Measurements from ENCODE around the gene ZFYVE9. TPM values are rescaled to one million over a fixed set of nuclear protein-coding genes. Genes with fewer than 3 reads are reported as not detected.
"Not testable (repeated sequence)": the region's sequence is repeated elsewhere in the genome, so short reads cannot be mapped to it uniquely, and the experiment has no call there.

ZFYVE9 gene
- total RNA-seq, 1 donor from 2014 or later, result 11.1 TPM

DNA sequence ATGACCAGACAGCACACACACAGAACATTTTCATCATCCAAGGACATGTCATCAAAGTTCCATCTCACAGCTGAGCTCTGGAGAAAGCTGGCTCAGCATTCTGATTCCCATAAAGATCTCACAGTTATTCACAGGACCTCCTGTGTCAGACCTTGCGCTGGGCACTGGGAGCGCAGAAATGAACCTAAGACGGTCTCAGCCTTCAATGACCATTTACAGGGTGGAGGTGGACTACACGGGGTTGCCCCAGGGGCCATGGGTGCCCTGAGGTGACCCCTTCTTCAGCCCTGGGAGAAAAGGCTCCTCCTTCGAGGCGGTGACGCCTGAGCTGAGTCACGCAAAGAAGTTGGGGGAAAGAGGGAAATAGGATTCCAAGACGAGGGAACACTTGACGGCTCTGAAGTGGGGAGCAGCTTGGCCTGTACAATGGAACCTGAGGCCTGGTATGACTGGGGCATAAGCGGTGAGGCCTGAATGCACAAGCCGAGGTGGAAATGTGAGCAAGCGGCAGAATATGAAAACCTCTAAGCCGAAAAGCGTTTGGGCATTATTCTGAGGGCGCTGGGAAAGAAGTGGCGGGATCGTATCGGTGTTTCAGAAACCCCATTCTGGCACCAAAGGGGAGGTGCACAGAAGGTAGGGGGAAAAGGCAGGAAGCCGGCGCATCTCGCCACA lies 223.3 kb downstream of the ZFYVE9 start:
- DNase-seq (ENCODE audit: low spot score) (no peak), ATAC-seq (no peak)

DNA sequence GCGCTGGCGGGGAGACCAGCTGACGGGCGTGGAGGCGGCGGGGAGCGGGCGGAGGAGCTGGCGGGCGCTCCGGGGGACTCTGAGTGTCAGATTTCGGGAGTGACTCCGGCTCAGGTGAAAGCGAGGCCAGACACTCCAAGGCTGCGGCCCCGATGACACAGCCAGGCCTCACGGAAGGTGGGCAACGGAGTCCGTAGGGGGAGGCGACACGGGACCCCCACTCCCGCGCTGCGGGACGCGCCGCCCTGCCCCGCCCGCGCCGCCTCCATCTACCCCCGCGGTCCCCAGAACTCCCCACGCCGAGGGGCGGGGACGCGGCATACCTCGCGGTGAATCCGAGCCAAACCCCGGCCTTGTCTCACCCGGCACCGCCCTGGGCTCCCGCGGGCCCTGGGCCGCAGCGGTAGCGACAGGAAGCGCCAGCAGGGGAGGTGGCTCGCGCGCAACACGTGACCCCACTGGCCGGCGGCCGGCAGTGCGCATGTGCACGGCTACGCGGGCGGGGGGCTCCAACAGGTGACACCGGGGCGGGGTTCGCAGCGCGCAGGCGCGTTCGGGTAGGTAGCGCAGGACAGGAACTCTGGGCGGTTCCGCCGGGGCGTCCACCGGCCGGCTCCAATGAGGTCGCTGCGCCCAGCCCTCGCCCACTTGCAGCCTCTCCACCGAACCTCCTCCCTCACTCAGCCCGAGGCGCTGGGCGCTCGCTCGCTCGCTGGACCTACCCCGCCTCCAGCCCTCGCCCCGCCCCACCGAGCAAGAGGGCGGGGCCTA lies 224.0 kb downstream of the ZFYVE9 start, which contains the start of gene CC2D1B:
Gene CC2D1B (minus strand): TSS at position 460 of the 771 bp plus-strand sequence. CDS start 1,585 bp downstream, outside the sequence.
- peak; percentile 100 for DNase-seq (ENCODE audit: low spot score)
- ATAC-seq, result peak; percentile 89

DNA sequence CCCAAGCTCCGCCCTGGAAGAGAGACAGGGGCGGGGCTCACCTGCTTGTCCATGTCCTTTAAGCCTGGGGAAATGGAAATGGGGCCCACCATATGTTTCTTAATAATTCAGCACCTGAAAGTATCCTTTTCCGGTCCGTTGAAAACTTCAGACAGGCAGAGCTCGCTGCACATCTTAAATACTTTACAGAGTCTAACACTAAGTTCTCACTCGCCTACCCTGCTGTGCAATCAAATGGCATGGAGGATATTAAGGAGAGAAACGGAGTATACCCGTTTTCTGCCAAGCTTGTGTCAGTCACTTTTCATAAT lies 224.6 kb downstream of the ZFYVE9 start:
- DNase-seq (ENCODE audit: low spot score) (no peak), ATAC-seq (no peak)

DNA sequence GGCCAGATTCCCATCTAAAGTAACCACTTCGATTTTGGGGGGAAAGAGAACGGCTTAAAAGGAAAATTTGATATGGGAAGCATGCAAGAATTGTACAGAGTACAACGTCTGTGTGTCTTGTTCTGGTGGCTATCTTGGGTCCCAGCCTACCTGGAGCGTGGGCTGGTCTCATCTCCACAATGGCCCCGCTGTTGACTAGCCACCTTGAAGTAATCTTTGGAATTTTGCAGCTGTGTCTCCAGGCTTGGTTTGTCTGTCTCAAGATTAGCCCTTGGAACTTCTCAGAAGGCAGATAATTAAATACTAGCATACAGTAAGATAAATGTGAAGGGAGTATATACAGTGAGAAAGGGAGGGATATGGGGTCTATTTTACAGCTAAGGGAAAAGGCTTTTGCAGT lies 225.4 kb downstream of the ZFYVE9 start:
- DNase-seq (ENCODE audit: low spot score) (no peak), ATAC-seq (no peak)

DNA sequence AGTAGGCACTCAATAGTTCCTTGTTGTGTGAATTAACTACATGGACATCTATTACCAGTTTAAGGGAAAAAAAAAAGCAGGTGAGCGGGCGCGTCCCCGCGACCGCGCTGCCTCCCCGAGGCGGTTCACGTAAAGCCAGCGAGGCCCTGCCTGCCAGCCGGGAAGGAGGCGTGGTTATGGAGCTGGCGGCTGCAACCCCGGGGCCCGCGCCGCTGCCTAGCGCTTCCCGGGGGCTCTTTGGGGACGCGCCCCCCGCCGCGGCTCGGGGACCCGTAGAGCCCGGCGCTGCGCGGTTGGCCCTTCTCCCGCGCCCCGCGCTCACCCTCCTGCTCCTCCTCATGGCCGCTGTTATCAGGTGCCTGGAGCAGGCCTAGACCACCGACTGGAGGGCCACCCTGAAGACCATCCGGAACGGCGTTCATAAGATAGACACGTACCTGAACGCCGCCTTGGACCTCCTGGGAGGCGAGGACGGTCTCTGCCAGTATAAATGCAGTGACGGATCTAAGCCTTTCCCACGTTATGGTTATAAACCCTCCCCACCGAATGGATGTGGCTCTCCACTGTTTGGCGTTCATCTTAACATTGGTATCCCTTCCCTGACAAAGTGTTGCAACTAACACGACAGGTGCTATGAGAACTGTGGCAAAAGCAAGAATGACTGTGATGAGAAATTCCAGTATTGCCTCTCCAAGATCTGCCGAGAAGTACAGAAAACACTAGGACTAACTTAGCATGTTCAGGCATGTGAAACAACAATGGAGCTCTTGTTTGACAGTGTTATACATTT lies 226.7 kb downstream of the ZFYVE9 start:
- peak; percentile 51 for ATAC-seq

DNA sequence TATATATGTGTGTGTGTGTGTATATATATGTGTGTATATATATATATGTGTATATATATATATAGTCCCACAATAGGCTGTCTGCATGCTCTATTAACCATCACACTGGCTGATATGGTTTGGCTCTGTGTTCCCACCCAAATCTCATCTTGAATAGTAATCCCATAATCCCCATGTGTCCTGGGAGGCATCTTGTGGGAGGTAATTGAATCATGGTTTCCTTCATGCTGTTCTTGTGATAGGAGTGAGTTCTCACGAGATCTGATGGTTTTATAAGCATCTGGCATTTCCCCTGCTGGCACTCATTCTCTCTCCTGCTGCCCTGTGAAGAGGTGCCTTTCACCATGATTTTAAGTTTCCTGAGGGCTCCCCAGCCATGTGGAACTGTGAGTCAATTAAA lies 228.0 kb downstream of the ZFYVE9 start:
- not testable (repeated sequence) for DNase-seq (ENCODE audit: low spot score); ATAC-seq

More for the DNA sequence above, 226.7 kb downstream of the ZFYVE9 start:
- DNase-seq (ENCODE audit: low spot score), result peak; percentile 73

DNA sequence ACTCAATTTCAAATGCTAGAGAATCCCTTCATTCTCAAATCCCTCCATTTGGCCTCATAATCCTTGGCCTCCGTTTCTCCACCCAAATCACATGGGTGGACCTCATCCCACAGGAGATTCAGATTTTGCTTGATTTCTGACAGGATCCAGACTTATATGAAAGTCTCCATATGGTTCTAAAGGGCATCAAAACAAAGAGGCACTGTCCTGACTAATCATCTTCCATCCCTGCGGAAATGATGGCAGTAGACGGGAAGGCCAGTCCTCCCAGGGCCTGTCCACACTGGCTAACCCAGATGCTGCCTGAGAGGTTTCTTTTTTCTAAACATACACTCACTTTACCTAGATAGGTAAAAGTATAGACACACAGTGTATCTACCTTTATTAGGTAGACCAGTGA lies 243.5 kb downstream of the ZFYVE9 start:
- ATAC-seq (no peak), DNase-seq (ENCODE audit: low spot score) (no peak)

DNA sequence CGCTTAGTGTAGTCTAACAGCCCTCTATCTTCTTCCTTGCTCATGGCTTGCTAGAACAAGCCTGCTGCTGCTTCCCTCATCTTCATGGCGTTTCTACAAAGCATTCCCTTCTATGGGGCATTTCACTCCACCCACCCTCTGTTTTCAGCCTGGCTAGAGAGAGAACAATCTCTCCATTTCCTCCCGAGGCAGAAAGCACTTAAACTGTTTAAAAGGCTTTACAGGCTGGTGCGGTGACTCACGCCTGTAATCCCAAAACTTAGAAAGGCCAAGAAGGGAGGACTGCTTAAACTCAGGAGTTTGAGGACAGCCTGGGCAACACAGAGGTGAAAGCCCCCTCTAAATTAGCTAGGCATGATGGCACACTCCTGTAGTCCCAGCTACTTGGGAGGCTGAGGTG lies 244.6 kb downstream of the ZFYVE9 start:
- ATAC-seq (no peak), DNase-seq (ENCODE audit: low spot score) (no peak)

DNA sequence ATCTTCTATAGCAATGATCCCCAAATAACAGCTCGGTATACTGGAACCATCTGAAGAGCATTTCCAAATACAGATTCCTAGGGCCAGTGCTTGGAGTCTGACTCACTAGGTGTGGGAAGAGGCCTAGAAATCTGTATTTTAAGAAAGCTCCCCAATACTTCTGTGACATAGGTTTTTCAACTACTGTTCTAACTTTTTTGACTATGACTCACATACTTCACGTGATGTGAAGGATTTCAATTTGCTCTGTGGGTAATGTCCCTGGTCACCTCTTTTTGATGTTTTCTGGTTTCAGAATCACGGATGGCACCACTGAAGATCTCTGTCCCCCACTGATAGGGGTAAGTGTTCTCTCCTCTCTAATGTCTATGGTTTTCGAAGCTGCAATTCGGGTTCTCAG lies 251.3 kb downstream of the ZFYVE9 start:
- ATAC-seq (no peak), DNase-seq (ENCODE audit: low spot score) (no peak)

Other genes starting within 250 kb of the ZFYVE9 start
- gene RAB3B, start 151.4 kb upstream of the ZFYVE9 start, total RNA-seq, result 0.15 TPM
- 3.2 TPM for gene KTI12, start 108.3 kb upstream of the ZFYVE9 start, total RNA-seq
- 25.0 TPM for gene TXNDC12, start 86.9 kb upstream of the ZFYVE9 start, total RNA-seq
- 13.5 TPM for gene BTF3L4, start 85.8 kb upstream of the ZFYVE9 start, total RNA-seq
- 14.5 TPM for gene CC2D1B, start 224.1 kb downstream of the ZFYVE9 start, total RNA-seq